Muscle of leg (tissue), 11 donors: ENCODE data around the gene KIF3A. TPM values are rescaled to one million over a fixed set of nuclear protein-coding genes. Genes with fewer than 3 reads are reported as not detected.

Experiments used
- DNase-seq: peaks from one replicate; pipeline ENCODE4 v3.0.0; 2013
- H3K27ac ChIP-seq: one replicate; pipeline ENCODE4 v1.5.1; 2013; ENCODE audit warnings: mild to moderate bottlenecking, low read length, control low read depth
- H3K27me3 ChIP-seq: one replicate; pipeline ENCODE4 v1.6.1; 2013; ENCODE audit warnings: low read length; ENCODE audit not compliant: control insufficient read depth, insufficient read depth
- H3K36me3 ChIP-seq: one replicate; pipeline ENCODE4 v1.6.1; 2013; ENCODE audit warnings: low read length; ENCODE audit not compliant: control insufficient read depth, insufficient read depth
- H3K4me1 ChIP-seq: one replicate; pipeline ENCODE4 v1.6.1; 2013; ENCODE audit warnings: low read length; ENCODE audit not compliant: control insufficient read depth, insufficient read depth
- H3K4me3 ChIP-seq: one replicate; pipeline ENCODE4 v1.5.1; 2013; ENCODE audit warnings: low read length, control low read depth
- H3K9me3 ChIP-seq: replicated peaks from 2 replicates; pipeline ENCODE4 v1.6.1; 2013; ENCODE audit warnings: low read depth, low read length; ENCODE audit not compliant: control insufficient read depth
- WGBS: methylation state at CpG from one replicate; pipeline ENCODE4 v1.1.5; 2013; ENCODE audit warnings: missing lambda C conversion rate; ENCODE audit not compliant: insufficient coverage; 5-methylcytosine and 5-hydroxymethylcytosine counted together
- polyA plus RNA-seq, 8 donors: library from polyadenylated mRNA; unstranded; fragments of 120-200 nt; gene quantifications; one replicate each; pipeline versions ENCODE4 v1.2.1 to v1.2.3, GENCODE V29; 2013; ENCODE audit warnings: inconsistent platforms in 1 of 8, low replicate concordance in 1 of 8; ENCODE audit not compliant: insufficient read length in 8 of 8, insufficient read depth in 1 of 8
- total RNA-seq: library from RNA; stranded (reverse); fragments of 120-200 nt; gene quantifications from one replicate; pipeline ENCODE4 v1.2.4, GENCODE V29; 2013

The KIF3A gene
- total and polyA plus RNA-seq, 9 donors = 4.2 to 10.3 (median 6.6) TPM

GRCh38 chr5:132771503-132771998 lies 34.2 kb upstream of the KIF3A start:
- H3K4me1 ChIP-seq = peaks cover 79% of the 10 kb centered on the region
- peak overlapping the region; percentile 25 for H3K27ac ChIP-seq
- H3K36me3 ChIP-seq = no peaks in the 10 kb centered on the region
- DNase-seq = no peak
- no peak overlapping the region for H3K4me3 ChIP-seq
- peaks cover 2% of the 10 kb centered on the region for H3K27me3 ChIP-seq
- no peaks in the 10 kb centered on the region for H3K9me3 ChIP-seq
- WGBS = 28% methylated on average over 4 of the region's 8 CpGs

- Histone ChIP-seq H3K4me1 (peaks cover 80% of the 10 kb centered on the region), H3K36me3 (peaks cover under 1% of the 10 kb centered on the region), H3K9me3 (no peaks in the 10 kb centered on the region), H3K27ac (no peak overlapping the region), H3K27me3 (no peaks in the 10 kb centered on the region), H3K4me3 (no peak overlapping the region)
- no peak for DNase-seq
- 54% methylated on average over 5 of the region's 8 CpGs for WGBS
These were observed 33.3 kb upstream of the KIF3A start for GRCh38 chr5:132770476-132771159.

GRCh38 chr5:132768485-132768868 lies 31.1 kb upstream of the KIF3A start:
- Histone ChIP-seq H3K9me3 (no peaks in the 10 kb centered on the region), H3K27me3 (no peaks in the 10 kb centered on the region), H3K27ac (no peak overlapping the region), H3K4me3 (no peak overlapping the region), H3K4me1 (peaks cover 60% of the 10 kb centered on the region), H3K36me3 (peaks cover 21% of the 10 kb centered on the region)
- 96% methylated on average over 3 of the region's 3 CpGs for WGBS
- DNase-seq = no peak

GRCh38 chr5:132767150-132767549 lies 29.8 kb upstream of the KIF3A start:
- peaks cover 46% of the 10 kb centered on the region for H3K4me1 ChIP-seq
- H3K27me3 ChIP-seq = no peaks in the 10 kb centered on the region
- WGBS = 33% methylated on average over 2 of the region's 2 CpGs
- no peak overlapping the region for H3K27ac ChIP-seq
- peaks cover 34% of the 10 kb centered on the region for H3K36me3 ChIP-seq
- no peaks in the 10 kb centered on the region for H3K9me3 ChIP-seq
- no peak for DNase-seq
- H3K4me3 ChIP-seq = no peak overlapping the region

GRCh38 chr5:132766806-132767055 lies 29.4 kb upstream of the KIF3A start:
- Histone ChIP-seq H3K9me3 (no peaks in the 10 kb centered on the region), H3K4me1 (peaks cover 42% of the 10 kb centered on the region), H3K27me3 (no peaks in the 10 kb centered on the region), H3K36me3 (peaks cover 38% of the 10 kb centered on the region), H3K4me3 (no peak overlapping the region), H3K27ac (no peak overlapping the region)
- no peak for DNase-seq
- 93% methylated on average over 1 of the region's 1 CpG for WGBS

- WGBS = 92% methylated on average over 11 of the region's 14 CpGs
- no peak for DNase-seq
- H3K4me1 ChIP-seq = peaks cover 37% of the 10 kb centered on the region
These were observed 28.9 kb upstream of the KIF3A start for GRCh38 chr5:132766020-132766805.

GRCh38 chr5:132765311-132766019 lies 28.1 kb upstream of the KIF3A start:
- H3K27me3 ChIP-seq = no peaks in the 10 kb centered on the region
- H3K4me3 ChIP-seq = no peak overlapping the region
- no peak overlapping the region for H3K27ac ChIP-seq
- no peaks in the 10 kb centered on the region for H3K9me3 ChIP-seq
- H3K4me1 ChIP-seq = peaks cover 30% of the 10 kb centered on the region
- H3K36me3 ChIP-seq = peaks cover 51% of the 10 kb centered on the region
- WGBS = 57% methylated on average over 7 of the region's 12 CpGs
- DNase-seq = no peak

More at GRCh38 chr5:132766020-132766805, 28.9 kb upstream of the KIF3A start:
- Histone ChIP-seq H3K27me3 (no peaks in the 10 kb centered on the region), H3K36me3 (peaks cover 44% of the 10 kb centered on the region), H3K9me3 (no peaks in the 10 kb centered on the region), H3K4me3 (no peak overlapping the region), H3K27ac (no peak overlapping the region)

- Histone ChIP-seq H3K27me3 (no peaks in the 10 kb centered on the region), H3K27ac (no peak overlapping the region), H3K4me3 (no peak overlapping the region), H3K36me3 (peaks cover 58% of the 10 kb centered on the region), H3K9me3 (no peaks in the 10 kb centered on the region), H3K4me1 (peaks cover 29% of the 10 kb centered on the region)
- DNase-seq = no peak
- WGBS = 89% methylated on average over 6 of the region's 7 CpGs
These were observed 27.4 kb upstream of the KIF3A start for GRCh38 chr5:132764671-132765238.

GRCh38 chr5:132764051-132764450 lies 26.7 kb upstream of the KIF3A start:
- Histone ChIP-seq H3K27ac (no peak overlapping the region), H3K4me3 (no peak overlapping the region), H3K36me3 (peaks cover 64% of the 10 kb centered on the region), H3K4me1 (peaks cover 29% of the 10 kb centered on the region), H3K9me3 (no peaks in the 10 kb centered on the region), H3K27me3 (no peaks in the 10 kb centered on the region)
- WGBS = 93% methylated on average over 8 of the region's 10 CpGs
- DNase-seq = no peak
